Vagina (tissue), 2 donors: ENCODE data around the gene NUP153.

Experiments used
- POLR2A ChIP-seq, 2 donors: fragments of 450-650 bp; IDR thresholded peaks; one replicate each; pipeline ENCODE4 v1.6.1; 2017; ENCODE audit warnings: antibody characterized with exemption in 2 of 2, mild to moderate bottlenecking in 2 of 2, moderate library complexity in 2 of 2
- POLR2AphosphoS5 ChIP-seq, 2 donors: sonication (generic); formaldehyde crosslinking; IDR thresholded peaks; one replicate each; pipeline ENCODE4 v1.9.0; 2017; ENCODE audit warnings: antibody characterized with exemption in 2 of 2, mild to moderate bottlenecking in 2 of 2, low read depth in 1 of 2; ENCODE audit not compliant: insufficient read depth in 1 of 2
- TF ChIP-seq, protein P1 (sequence below), 3 experiments: fragments of 450-650 bp in 2 of 3; fragments of 200-600 bp in 1 of 3; sonication (generic) in 1 of 3; IDR thresholded peaks; one replicate each; pipeline ENCODE4 v1.5.1; 2017 to 2019; ENCODE audit warnings: antibody characterized with exemption in 3 of 3, mild to moderate bottlenecking in 2 of 3, moderate library complexity in 2 of 3

- TF ChIP-seq POLR2A (IDR thresholded peaks at IDR 0.05) (no peak), POLR2AphosphoS5 (IDR thresholded peaks at IDR 0.05; ENCODE audit: insufficient read depth in 1 of 2, low read depth in 1 of 2) (no peak)
- TF ChIP-seq, protein P1, sequence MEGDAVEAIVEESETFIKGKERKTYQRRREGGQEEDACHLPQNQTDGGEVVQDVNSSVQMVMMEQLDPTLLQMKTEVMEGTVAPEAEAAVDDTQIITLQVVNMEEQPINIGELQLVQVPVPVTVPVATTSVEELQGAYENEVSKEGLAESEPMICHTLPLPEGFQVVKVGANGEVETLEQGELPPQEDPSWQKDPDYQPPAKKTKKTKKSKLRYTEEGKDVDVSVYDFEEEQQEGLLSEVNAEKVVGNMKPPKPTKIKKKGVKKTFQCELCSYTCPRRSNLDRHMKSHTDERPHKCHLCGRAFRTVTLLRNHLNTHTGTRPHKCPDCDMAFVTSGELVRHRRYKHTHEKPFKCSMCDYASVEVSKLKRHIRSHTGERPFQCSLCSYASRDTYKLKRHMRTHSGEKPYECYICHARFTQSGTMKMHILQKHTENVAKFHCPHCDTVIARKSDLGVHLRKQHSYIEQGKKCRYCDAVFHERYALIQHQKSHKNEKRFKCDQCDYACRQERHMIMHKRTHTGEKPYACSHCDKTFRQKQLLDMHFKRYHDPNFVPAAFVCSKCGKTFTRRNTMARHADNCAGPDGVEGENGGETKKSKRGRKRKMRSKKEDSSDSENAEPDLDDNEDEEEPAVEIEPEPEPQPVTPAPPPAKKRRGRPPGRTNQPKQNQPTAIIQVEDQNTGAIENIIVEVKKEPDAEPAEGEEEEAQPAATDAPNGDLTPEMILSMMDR (IDR thresholded peaks at IDR 0.05) = no peak
These were observed 14.7 kb downstream of the NUP153 start for GRCh38 chr6:17691925-17692538.
